Astrocyte of the hippocampus (primary cell): Measurements from ENCODE around the gene ZNF181.

Experiments used
- DNase-seq: peaks from one replicate; pipeline ENCODE4 v3.0.0; 2011; ENCODE audit warnings: low read depth, low spot score

The ZNF181 gene

DNA sequence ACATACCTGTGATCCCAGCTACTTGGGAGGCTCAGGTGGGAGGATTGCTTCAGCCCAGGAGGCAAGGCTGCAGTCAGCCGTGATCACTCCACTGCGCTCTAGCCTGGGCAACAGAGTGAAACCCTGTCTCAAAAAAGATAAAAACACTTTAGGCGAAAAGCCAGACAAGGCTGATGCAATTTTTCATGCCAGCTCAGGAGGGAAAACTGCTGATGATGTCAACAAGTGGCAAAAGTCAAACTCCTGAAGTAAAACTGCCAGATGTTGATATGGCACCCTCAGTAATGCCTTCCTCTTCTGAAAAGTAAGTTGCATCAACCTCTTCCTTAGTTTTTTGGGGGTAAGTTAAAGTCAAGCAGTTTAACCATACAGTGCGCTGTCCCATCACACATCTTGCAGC lies 23.4 kb downstream of the ZNF181 start:
- no peak for DNase-seq

DNA sequence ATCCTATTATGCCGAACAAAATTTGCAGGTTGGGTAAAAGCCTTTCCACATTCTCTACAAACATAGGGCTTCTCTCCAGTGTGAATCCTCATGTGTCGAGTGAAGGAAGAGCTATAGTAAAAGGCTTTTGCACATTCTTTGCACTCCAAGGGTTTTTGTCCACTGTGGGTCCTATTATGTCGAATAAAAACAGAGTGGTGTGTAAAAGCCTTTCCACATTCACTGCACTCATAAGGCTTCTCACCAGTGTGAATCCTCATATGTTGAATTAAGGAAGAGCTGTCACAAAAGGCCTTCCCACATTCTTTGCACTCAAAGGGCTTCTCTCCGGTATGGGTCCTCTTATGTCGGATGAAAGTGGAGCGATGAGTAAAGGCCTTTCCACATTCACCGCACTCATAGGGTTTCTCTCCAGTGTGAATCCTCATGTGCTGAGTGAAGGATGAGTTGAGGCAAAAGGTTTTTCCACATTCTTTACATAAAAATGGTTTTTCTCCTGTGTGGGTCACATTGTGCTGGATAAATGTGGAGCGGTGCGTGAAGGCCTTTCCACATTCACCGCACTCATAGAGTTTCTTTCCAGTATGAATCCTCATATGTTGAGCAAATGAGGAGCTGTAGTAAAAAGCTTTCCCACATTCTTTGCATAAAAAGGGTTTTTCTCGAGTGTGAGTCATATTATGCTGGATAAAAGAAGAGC lies 25.3 kb downstream of the ZNF181 start:
- no peak for DNase-seq

DNA sequence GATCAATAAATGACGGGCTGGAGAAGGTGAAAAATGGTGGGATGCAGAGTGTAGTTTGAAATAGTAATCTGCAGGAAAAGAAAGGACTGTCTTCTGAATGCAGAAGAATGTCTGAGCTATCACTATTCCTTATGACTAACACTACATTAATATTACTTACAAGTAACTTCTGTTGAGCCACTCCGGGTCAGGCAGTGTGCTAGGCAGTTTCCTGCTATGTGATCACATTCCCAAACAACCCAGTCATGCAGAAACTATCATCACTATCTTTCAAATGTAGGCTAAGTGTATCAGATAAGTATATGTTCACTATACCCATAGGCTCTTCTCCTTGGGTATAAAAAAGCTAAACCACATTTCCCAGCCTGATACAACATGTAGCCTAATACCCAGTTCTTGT lies 32.3 kb downstream of the ZNF181 start:
- no peak for DNase-seq

DNA sequence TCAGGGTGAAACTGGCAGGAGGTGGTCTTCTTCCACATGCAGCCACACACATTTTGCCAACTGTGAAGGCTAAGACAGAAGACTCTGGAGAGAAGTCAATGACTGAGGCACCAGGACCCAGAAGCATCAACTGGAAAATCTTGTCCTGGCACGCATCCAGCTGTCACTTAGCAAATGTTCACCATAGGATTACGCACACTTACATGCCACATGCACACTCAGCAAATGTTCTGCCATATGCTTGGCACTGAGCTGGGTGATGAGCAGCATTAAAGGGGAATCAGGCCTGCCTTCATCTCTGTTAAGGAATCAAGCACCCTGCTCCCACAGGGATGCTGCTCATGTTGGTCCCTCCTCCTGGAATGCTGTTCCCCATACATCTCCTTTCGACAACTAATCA lies 33.9 kb downstream of the ZNF181 start:
- DNase-seq = no peak

DNA sequence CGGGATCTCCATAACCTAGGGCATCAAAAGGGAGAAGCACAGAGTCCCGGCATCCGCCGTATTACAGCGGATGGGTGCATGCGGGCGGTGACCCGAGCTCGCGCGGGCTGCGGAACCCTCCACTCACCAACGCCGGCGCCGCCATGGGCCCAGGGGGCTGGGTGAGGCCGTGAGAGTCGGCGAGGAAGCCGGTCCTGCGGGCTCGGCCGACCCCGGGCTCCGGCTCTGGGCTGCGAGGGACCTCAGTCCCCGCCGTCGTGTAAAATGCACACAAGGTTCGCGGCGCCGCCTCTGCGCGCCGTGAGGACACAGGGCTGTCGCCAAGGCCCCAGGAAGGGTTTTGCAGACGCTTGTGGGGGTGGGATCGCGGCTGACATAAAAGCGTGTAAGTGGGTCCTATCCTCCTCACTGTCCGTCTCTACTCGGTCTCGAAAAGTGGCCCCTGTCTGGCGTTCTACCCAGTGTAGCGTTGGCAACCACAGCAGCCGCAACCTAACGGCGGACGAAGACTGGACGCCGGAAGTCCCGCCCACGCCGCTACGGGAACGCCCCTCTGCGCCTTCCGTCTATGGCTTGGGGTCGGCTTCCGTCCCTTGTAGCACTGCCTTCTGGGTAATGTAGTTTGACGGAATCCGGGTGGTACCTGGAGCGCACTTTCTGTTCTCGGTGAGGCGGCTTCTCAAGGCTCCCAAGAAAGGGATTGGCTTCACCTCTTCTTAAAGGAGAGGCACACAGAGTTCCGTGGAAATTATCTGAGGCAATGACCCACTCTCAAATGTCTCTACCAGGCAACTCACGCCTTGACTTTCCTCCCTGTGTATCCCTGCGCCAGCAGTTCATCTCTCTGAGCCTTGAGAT lies 38.9 kb downstream of the ZNF181 start, which contains the start of gene ZNF599:
TSS of gene ZNF599 (minus strand) at position 519 of the 858 bp plus-strand sequence. CDS start at position 145, 374 bp downstream.
- peak; percentile 96 for DNase-seq

DNA sequence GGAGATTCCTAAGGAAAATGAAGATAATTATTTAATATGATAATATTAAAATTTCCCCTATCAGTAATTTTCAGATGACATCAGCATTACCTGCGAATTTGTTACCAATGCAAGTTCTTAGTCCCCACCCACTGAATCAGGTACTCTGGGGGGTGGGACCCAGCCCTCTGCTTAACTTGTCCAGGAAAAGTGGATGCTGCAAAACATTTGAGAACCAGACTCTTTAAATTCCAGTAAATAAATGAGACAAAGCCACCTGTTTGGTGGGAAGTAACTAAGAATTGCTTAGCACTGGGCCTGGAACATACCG lies 39.5 kb downstream of the ZNF181 start:
- DNase-seq = no peak

DNA sequence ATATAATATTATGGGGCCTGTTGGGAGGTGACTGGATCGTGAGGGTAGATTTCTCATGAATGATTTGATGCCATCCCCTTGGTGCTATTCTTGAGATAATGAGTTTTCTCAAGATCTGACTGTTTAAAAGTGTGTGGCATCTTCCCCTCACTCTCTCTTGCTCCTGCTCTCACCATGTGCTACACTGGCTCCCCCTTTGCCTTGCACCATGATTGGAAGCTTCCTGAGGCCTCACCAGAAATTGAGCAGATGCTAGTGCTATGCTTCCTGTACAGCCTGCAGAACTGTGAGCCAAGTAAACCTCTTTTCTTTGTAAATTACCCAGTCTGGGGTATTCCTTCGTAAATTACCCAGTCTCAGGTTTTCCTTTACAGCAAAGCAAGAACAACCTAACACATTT lies 40.8 kb downstream of the ZNF181 start:
- no peak for DNase-seq

DNA sequence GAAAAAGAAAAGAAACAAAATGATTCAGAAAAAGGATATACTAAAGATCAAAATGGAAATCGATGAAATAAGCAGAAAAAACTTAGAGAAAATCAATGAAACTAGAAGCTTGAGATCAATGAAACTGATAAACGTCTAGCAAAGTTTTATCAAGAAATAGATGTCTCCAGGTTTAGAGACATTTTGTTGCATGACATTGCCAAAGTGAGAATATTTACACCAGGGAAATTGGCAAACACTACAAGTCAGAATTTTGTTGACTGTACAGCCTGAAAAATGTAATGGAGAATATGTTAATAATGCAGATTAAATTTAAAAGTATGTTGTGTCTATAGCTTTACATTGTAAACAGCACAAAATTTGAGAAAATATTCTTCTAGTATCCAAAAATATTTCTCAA lies 44.3 kb downstream of the ZNF181 start:
- no peak for DNase-seq

DNA sequence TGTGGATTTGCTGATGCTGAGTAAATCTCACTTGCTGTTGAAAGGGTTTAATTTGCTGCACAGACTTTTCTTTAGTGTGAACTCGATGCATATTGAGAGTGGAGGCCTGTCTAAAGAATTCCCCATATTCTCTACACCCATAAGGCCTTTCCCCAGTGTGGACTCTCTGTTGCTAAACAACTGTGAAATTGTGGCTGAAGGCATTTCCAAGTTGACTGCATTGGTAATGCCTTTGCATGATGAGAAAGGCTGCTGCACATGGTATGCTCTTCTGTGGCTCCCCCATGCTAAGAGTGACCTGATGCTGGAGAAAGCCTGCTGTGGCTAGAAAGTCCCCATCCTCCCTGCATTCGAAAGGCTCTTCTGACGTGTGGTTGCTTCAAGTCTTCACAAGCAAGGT lies 45.6 kb downstream of the ZNF181 start:
- no peak for DNase-seq

DNA sequence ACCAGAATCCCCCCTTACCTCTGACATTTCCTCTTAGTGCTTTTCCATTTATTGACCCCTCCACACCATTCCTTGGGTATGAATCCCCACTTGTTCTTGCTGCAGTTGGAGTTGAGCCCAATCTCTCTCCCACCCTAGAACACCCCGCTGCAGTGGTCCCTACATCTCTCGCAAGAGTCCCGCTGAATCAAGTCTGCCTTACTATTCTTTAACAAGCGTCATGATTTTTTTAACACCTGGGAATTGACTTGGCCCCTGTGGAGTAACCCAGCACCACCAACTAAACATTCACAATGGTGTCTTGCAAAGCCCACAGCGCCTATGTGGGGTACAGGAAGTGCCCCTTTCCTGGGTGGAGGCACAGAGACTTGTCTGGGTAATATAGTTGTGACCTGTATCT lies 52.2 kb downstream of the ZNF181 start:
- DNase-seq = no peak

DNA sequence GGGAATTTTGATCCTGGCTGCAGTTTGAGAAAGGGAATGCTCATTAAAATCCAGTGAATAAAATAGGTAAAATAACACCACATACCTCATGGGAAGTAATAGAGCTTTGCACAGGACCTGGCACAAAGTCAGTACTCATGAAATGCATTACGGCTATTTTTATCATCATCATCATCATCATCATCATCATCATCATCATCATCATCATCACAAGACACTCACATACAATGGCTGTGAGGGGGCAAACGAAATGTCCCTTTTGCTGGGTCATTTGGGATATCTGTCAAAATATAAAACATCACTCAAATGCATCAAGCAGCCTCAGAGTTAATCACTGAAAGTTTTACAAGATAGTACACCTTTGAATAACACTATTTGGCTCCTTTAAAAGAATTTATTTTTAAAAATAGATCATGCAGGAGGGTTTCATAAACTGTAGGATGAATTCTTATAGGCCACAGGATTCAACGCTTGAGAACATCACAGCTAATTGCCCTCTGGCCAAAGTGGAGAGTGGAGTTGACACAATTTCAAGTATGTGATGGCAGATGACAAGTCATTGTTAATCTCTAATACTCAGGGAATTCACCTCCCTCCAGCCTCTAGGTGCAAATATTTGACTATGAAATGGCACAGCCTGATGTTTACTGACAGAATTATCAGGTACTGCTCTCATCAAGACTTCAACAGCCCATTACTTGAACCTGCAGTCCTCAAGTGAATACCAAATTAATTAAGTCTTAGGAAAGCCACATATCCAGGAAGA lies 53.2 kb downstream of the ZNF181 start:
- no peak for DNase-seq

DNA sequence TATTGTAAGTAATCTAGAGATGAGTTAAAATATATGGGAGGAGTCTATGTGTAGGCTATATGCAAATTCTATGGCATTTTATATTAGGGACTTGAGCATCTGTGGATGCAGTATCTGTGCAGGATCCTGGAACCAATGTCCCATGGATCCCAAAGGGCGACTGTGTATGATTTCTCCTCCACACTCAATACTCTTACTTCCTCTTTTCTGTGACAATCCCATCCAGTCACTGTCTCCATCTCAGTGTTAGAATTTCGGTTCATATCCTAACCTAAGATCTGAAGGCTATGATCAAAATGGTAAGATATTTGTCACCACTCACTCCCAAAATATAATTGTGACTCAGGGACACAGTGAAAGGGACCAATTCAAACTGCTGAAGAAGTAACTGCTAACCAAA lies 54.0 kb downstream of the ZNF181 start:
- no peak for DNase-seq

DNA sequence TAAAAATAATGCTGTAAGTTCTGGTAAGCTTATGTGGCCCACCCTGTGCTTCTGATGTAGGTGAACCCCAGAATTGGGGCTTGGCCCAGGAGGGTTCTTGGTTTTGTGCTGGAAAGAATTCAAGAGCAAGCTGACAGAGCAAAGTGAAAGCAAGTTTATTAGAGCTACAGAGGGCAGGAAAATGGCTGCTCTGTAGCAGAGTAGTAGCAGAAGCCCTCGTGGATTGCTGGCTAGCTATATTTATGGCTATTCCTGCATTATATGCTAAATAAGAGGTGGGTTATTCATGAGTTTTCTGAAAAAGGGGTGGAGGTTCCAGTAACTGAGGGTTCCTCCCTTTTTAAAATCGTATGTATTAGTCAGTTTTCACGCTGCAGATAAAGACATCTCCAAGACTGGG lies 59.5 kb downstream of the ZNF181 start:
- DNase-seq = no peak

DNA sequence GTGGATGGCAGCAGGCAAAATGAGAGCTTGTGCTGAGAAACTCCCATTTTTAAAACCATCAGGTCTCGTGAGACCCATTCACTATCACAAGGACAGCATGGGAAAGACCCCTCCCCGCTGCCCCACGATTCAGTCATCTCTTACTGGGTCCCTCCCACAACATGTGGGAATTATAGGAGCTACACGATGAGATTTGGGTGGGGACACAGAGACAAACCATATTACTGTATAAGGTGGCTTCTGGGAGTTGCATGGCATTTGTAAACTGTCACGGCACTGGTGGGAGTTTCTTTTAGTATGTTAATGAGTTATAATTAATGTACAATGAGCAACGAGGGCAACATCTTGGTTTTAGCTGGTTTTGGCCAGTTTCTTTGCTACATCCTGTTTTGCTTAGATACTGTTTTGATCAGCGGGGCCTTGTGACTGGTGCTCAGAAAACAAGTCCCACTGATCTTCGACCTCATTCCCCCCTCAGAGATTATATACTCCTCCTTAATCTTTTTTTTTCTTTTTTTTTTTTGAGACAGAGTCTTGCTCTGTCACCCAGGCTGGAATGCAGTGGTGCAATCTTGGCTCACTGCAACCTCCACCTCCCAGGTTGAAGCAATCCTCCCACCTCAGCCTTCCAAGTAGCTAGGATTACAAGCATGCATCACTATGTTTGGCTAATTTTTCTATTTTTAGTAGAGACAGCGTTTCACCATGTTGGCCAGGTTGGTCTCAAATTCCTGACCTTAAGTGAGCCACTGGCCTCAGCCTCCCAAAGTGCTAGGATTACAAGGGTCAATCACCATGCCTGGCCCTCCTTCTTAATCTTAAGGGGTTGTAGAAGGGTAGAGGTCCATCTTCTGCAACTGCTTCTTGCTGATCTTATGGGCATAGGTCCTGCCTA lies 60.3 kb downstream of the ZNF181 start:
- no peak for DNase-seq
